HEK293 (cell line): ENCODE data around the gene SORBS2.
A peak's percentile ranks its signal among the peaks of the same experiment; 100 is the strongest.

Source experiments
- CTCF ChIA-PET: fragments of 350-600 bp; formaldehyde crosslinking; extraction: SDS; loops from one replicate; lab custom pipeline; 2021; ENCODE audit warnings: antibody characterized with exemption; lab: Yijun Ruan, JAX
- POLR2A ChIA-PET: fragments of 300-600 bp; formaldehyde crosslinking; extraction: SDS; loops from one replicate; lab custom pipeline; 2020; ENCODE audit warnings: antibody characterized with exemption, inconsistent platforms; lab: Yijun Ruan, JAX
- H3K27ac ChIP-seq: fragments of 200-500 bp; sonication (Bioruptor generic); 2 replicates; pipeline ENCODE4 v1.5.1; 2014; ENCODE audit warnings: low read depth, low read length, control low read depth, inconsistent platforms; ENCODE audit errors: extremely low read depth
- H3K36me3 ChIP-seq, 2 experiments: fragments of 200-500 bp in 1 of 2; sonication (Bioruptor generic) in 1 of 2; 1 replicate in 1 of 2; 2 replicates in 1 of 2; pipeline ENCODE4 v1.5.1; 2014 to 2017; ENCODE audit warnings: inconsistent platforms in 2 of 2, low read length in 2 of 2; ENCODE audit not compliant: control insufficient read depth in 2 of 2, insufficient read depth in 1 of 2
- H3K4me1 ChIP-seq: fragments of 200-500 bp; sonication (Bioruptor generic); 2 replicates; pipeline ENCODE4 v1.5.1; 2014; ENCODE audit warnings: mild to moderate bottlenecking, low read length, inconsistent platforms; ENCODE audit not compliant: control insufficient read depth, insufficient read depth
- H3K4me3 ChIP-seq: 2 replicates; pipeline ENCODE4 v1.5.1; 2011; ENCODE audit warnings: low read depth, mild to moderate bottlenecking, control low read depth, low read length, moderate library complexity
- H3K9me3 ChIP-seq: fragments of 200-500 bp; sonication (Bioruptor generic); 2 replicates; pipeline ENCODE4 v1.5.1; 2014; ENCODE audit warnings: low read depth, low read length, inconsistent platforms; ENCODE audit not compliant: control insufficient read depth, insufficient read depth
- KLF10 ChIP-seq: fragments of 450-650 bp; IDR thresholded peaks from 2 replicates; pipeline ENCODE4 v1.5.1; 2018; ENCODE audit warnings: missing biosample characterization, mild to moderate bottlenecking, missing genetic modification characterization
- KLF8 ChIP-seq: fragments of 450-650 bp; formaldehyde crosslinking; IDR thresholded peaks from 2 replicates; pipeline ENCODE4 v1.5.1; 2016; ENCODE audit warnings: missing biosample characterization, missing genetic modification characterization
- SP2 ChIP-seq: fragments of 450-650 bp; formaldehyde crosslinking; IDR thresholded peaks from 2 replicates; pipeline ENCODE4 v1.5.1; 2016; ENCODE audit warnings: missing biosample characterization, missing genetic modification characterization
- ZNF155 ChIP-seq: fragments of 450-650 bp; formaldehyde crosslinking; IDR thresholded peaks from 2 replicates; pipeline ENCODE4 v1.5.1; 2016; ENCODE audit warnings: missing biosample characterization, missing genetic modification characterization
- ZNF366 ChIP-seq: fragments of 450-650 bp; formaldehyde crosslinking; conservative IDR thresholded peaks from 2 replicates; pipeline ENCODE4 v1.5.1; 2016; ENCODE audit warnings: missing biosample characterization, missing genetic modification characterization
- ZNF514 ChIP-seq: fragments of 450-650 bp; formaldehyde crosslinking; IDR thresholded peaks from 2 replicates; pipeline ENCODE4 v1.5.1; 2016; ENCODE audit warnings: missing biosample characterization, missing genetic modification characterization
- ZNF518A ChIP-seq: fragments of 450-650 bp; formaldehyde crosslinking; conservative IDR thresholded peaks from 2 replicates; pipeline ENCODE4 v1.5.1; 2016; ENCODE audit warnings: low read depth, missing biosample characterization, missing genetic modification characterization
- ZNF692 ChIP-seq: fragments of 450-650 bp; formaldehyde crosslinking; IDR thresholded peaks from 2 replicates; pipeline ENCODE4 v1.5.1; 2016; ENCODE audit warnings: missing biosample characterization, missing genetic modification characterization
- ZSCAN23 ChIP-seq: fragments of 450-650 bp; formaldehyde crosslinking; IDR thresholded peaks from 2 replicates; pipeline ENCODE4 v1.5.1; 2016; ENCODE audit warnings: missing biosample characterization, missing genetic modification characterization
- TF ChIP-seq, protein P1 (sequence below): fragments of 450-650 bp; formaldehyde crosslinking; IDR thresholded peaks from 2 replicates; pipeline ENCODE4 v1.5.1; 2017; ENCODE audit warnings: missing biosample characterization, missing genetic modification characterization
- TF ChIP-seq, protein P2 (sequence below): fragments of 450-650 bp; formaldehyde crosslinking; IDR thresholded peaks from 2 replicates; pipeline ENCODE4 v1.5.1; 2017; ENCODE audit warnings: missing biosample characterization, missing genetic modification characterization
- TF ChIP-seq, protein P3 (sequence below): fragments of 450-650 bp; formaldehyde crosslinking; IDR thresholded peaks from 2 replicates; pipeline ENCODE4 v1.5.1; 2016; ENCODE audit warnings: missing biosample characterization, missing genetic modification characterization

SORBS2 gene

DNA sequence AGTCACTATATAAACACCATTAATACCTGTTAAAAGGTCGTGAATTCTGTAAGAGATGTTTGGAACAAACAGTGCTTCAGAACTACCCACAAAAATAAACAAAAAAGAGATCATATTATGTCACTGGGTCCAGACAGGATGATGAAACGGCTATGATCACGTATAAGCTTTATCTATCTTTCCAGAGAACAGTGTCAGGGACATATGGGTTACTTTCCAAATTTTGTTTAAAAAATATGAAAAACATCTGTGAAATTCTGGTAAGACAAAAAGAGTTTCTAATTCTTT, 90.0 kb downstream of the SORBS2 start (continued):
- TF ChIP-seq ZNF692 (tag by site-specific recombination) (0 out of 2 replicates have a peak, but pooled peaks have one; percentile 23), ZNF366 (tag by site-specific recombination) (0 out of 2 replicates have a peak, but pooled peaks have one; percentile 41), KLF8 (tag by site-specific recombination) (0 out of 2 replicates have a peak, but pooled peaks have one; percentile 28), ZNF518A (tag by site-specific recombination) (peak; percentile 34; the same call in 1 of the 2 replicates)

DNA sequence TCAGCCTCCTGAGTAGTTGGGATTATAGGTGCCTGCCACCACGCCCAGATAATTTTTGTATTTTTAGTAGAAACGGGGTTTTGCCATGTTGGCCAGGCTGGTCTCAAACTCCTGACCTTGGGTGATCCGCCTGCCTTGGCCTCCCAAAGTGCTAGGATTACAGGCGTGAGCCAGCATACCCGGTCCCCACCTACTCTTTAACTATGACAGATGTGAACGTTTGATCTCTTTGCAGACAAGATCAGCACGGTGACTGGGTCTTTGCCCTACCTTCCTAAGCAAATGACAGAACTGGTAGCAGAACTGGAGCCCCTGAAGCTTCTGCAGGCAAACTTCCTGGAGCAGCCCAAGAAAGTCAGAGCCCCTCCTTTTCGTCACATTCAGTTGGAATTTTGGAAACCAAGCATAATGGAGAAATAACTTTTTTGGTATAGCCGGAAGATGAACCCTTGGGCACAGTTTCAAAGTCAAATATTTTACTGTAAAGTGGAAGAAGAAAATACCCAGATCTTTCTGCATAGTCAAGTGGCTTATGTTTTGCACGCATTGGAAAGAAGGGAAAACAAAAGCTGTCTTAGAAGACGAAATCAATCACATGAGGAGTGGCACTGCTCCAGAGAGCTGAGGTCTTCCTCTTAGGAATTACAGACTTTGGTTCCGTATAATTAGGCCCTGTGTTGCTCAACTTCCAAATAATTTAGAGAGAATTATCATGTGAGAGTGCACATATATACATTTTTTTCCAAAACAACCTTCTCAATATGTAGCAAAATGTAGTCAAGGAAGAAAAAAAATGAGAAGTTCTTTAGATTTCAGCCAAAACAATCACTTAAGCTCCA, 90.6 kb downstream of the SORBS2 start:
- no peaks in the 10 kb centered on the region for H3K9me3 ChIP-seq
- TF ChIP-seq SP2 = no peak
- no peak for TF ChIP-seq ZSCAN23 (tag by site-specific recombination)
- TF ChIP-seq KLF10 (tag by site-specific recombination) = no peak
- TF ChIP-seq ZNF155 = no peak
- TF ChIP-seq ZNF514 (tag by site-specific recombination) = no peak
- TF ChIP-seq, protein P1, sequence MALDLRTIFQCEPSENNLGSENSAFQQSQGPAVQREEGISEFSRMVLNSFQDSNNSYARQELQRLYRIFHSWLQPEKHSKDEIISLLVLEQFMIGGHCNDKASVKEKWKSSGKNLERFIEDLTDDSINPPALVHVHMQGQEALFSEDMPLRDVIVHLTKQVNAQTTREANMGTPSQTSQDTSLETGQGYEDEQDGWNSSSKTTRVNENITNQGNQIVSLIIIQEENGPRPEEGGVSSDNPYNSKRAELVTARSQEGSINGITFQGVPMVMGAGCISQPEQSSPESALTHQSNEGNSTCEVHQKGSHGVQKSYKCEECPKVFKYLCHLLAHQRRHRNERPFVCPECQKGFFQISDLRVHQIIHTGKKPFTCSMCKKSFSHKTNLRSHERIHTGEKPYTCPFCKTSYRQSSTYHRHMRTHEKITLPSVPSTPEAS (tag by site-specific recombination) = no peak
- TF ChIP-seq, protein P2, sequence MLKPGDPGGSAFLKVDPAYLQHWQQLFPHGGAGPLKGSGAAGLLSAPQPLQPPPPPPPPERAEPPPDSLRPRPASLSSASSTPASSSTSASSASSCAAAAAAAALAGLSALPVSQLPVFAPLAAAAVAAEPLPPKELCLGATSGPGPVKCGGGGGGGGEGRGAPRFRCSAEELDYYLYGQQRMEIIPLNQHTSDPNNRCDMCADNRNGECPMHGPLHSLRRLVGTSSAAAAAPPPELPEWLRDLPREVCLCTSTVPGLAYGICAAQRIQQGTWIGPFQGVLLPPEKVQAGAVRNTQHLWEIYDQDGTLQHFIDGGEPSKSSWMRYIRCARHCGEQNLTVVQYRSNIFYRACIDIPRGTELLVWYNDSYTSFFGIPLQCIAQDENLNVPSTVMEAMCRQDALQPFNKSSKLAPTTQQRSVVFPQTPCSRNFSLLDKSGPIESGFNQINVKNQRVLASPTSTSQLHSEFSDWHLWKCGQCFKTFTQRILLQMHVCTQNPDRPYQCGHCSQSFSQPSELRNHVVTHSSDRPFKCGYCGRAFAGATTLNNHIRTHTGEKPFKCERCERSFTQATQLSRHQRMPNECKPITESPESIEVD (tag by site-specific recombination) = peak; percentile 45
- TF ChIP-seq, protein P3, sequence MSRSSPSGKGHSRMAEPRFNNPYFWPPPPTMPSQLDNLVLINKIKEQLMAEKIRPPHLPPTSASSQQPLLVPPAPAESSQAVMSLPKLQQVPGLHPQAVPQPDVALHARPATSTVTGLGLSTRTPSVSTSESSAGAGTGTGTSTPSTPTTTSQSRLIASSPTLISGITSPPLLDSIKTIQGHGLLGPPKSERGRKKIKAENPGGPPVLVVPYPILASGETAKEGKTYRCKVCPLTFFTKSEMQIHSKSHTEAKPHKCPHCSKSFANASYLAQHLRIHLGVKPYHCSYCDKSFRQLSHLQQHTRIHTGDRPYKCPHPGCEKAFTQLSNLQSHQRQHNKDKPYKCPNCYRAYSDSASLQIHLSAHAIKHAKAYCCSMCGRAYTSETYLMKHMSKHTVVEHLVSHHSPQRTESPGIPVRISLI (tag by site-specific recombination) = 0 out of 2 replicates have a peak, but pooled peaks have one; percentile 40
- ChIA-PET POLR2A (no interaction called here), CTCF (interaction anchor here (0.7 to 1.2 kb wide), 2 partner anchors 34 to 81 kb away, joined by 3 to 7 read pairs; no protein-coding TSS in a partner anchor)
- peaks cover 8% of the 10 kb centered on the region; the same call in 1 of the 2 replicates for H3K4me1 ChIP-seq
- no peak overlapping the region for H3K27ac ChIP-seq
- no peak overlapping the region for H3K4me3 ChIP-seq
- H3K36me3 ChIP-seq = no peaks in the 10 kb centered on the region
